Measurements from ENCODE around the gene HID1.

HID1 gene

DNA sequence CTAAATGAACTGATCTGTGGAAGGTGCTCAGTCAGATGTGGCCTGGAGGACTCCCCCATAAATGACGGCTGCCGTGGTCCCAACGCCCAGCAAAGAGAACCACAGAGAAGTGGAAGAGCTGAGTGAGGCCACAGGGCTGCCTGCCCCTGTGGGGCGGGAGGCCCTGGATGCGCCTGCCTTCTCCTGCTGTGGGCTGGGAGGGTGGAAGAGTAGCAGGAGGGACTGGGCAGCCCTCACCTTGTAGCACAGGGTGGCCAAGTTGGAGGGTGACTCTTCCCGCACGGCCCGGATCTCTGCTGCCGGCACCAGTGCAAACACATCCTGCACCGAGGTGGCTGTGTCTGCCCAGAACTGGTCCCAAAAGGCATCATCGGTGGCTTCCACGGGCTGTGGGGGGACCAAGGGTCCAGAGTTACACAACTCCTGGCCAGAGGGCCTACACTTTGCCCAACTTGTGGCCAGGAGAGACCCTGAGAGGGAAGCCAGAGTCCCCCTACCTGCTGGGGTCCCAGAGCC lies 8.3 kb downstream of the HID1 start:
- DNase-seq = no peak

GRCh38 chr17:74963656-74964055 lies 8.9 kb downstream of the HID1 start:
- peak; percentile 33 for DNase-seq

DNA sequence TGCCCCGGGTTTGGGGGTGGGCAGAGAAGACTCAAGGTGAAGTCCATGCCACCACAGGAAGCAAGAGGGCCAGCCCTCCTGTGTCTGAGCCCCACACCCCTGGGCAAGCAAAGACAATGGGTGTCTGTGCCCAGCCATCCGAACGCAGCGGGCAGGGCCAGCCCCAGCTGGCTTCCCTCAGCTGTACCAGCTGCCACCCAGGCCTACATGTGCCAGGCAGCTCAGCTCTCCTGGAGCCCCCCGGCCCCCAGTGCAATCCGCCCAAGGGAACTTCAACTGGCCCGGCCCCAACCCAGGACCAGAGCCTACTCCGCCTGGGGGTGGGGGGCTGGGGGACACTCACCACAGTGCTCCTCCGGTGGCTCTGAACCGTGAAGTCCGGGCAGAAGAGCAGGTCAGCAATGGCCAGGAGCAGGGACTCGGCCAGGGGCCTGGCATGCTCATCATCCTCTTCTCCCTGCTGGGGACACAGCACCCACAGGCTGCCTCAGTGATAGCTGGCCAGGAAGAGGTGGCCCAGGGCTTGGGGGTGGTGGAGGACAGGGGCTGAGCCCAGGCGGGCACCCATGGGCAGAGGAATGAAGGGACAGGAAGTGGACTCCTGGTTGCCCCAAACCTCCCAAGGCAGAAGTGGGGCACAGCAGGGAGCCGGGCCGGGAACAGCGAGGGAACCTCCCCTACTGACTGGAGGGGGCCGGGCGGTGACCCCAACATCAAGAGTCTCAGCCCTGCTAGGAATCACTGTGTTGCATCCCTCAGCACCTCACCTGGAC lies 9.8 kb downstream of the HID1 start:
- no peak for DNase-seq

GRCh38 chr17:74961657-74962350 lies 10.8 kb downstream of the HID1 start:
- peak; percentile 93 for DNase-seq

GRCh38 chr17:74960570-74961342 lies 11.8 kb downstream of the HID1 start:
- peak; percentile 81 for DNase-seq

DNA sequence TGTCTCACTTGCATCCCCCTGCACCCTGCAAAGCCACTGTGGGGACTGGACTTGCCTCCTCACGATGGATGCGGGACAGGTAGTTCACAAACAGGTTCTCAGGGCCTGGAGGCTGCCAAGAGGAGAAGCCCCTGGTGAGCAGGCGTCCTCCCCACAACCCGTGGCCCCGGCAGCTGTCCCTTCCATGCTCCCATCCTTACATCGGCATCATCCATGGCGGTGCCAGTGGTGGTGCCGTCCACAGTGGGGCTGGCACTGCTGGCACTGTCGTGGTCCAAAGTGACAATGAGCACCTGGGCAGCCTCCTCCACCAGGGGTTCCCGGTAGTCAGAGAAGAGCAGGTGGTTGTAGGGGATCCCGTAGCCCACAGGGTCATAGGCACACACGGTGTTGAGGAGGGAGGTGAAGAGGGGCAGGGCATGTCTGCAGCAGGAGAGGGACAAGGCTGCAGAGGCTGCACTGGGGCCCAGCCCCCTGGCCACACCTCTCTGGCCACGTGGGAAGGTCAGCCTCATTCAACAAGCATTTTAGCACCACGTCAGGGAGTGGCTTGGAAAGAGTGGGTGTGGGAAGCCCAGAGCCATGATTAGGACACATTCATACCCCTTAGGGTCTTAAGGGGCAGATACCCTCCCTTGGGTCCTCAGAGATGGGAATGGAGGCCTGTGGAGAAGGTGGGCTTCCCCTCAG lies 12.6 kb downstream of the HID1 start:
- DNase-seq = no peak

GRCh38 chr17:74957935-74958740 lies 14.4 kb downstream of the HID1 start:
- DNase-seq = peak; percentile 84

GRCh38 chr17:74956093-74956492 lies 16.5 kb downstream of the HID1 start:
- DNase-seq = no peak

DNA sequence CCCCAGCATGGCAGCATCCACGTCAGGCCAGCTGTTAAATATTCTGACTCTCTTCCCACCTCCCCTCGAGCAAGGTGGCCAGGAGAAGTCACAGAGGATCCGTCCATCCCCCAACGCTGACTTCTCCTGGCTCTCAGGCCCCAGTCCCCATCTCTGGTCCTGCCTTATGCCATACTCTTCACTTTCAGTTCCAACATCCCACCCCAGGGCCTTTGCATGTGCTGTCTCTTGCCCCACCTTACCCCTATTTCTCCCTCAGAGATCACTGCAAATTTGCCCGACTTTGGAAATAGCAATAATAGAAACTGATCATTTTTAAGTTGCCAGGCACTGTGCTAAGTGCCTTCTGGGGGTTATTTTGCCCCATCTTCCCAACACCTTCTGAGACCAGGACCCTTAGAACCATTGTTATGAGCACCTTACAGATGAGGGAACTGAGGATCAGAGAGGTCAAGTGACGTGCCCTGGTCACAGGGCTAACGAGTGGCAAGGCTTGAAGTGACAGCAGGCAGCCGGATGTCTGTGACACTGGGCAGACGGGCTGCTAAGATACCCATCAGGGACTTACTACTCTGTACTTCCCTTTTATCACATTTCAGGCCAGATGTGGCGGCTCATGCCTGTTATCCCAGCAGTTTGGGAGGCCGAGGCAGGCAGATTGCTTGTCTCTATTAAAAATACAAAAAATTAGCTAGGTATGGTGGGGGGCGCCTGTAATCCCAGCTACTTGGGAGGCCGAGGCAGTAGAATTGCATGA lies 17.7 kb downstream of the HID1 start:
- peak; percentile 77 for DNase-seq

GRCh38 chr17:74954115-74954514 lies 18.4 kb downstream of the HID1 start:
- no peak for DNase-seq

DNA sequence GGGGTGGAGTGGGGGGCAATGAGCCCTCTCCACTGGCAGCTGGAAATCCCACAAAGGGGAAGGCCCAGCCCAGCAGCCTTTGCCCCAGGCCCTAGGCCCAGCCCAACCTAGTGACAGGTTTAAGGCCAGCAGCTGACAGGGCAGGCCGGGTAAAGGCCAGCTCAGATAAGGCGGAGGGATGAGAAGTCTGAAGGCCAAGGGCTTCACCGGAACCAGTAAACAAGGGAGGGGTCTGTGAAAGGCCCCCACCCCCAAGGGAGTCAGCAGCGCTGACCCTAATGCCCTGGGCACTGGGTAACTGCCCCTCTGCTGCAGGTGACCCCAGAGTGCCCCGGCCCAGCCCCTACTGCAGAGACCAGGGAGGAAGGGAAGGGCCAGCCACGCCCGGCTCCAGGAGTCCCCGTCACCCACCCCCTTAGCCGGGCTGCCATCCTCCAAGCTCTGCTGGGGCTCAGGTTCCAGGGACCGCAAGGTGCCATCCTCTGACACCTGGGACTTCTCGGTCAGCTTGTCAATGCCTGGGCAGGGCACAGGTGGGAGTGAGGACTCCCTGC lies 19.3 kb downstream of the HID1 start:
- DNase-seq = no peak

GRCh38 chr17:74952431-74953133 lies 20.0 kb downstream of the HID1 start:
- DNase-seq = no peak

GRCh38 chr17:74951680-74952421 lies 20.7 kb downstream of the HID1 start:
- no peak for DNase-seq

DNA sequence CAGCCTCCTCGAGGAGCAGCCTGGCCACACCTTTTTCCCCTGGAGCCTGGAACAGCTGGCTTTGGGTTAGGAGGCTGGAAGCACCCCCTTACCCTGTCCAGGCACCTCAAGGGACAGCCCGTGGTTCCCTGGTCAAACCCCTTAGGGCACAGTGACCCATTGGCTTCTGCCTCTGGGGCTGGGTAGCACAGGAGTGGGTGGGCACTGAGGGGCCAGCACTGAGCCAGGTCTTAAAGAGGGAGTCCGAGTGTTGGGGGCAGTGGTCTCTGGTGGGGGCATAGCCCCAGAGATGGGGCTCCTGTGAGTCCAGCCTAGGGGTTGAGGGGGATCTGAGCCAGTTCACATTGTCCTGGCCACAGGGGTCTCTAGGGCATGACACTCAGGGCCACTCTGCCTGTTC lies 21.5 kb downstream of the HID1 start:
- DNase-seq = no peak

DNA sequence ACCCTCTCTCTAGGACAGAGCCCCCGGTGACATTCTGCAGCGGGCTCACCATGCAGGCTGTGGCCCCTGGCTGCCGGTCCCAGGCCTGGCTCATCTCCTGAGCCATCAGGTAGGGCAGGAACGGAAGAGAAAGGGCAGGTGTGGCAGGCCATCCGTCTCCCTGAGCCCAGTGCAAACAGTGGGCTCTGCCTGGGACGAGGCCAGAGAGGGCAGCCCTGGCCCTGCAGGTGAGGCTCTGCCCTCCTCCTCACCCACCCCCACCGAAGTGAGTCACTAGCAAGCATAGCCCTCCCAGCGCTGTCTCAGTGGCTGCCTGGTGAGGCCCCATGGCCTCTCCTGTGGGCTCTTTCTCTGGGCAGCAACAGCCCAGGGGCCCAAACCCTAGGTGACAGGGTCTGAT lies 22.4 kb downstream of the HID1 start:
- DNase-seq = no peak

GRCh38 chr17:74949455-74950115 lies 23.0 kb downstream of the HID1 start:
- DNase-seq = no peak

- DNase-seq = no peak
These were observed 25.4 kb downstream of the HID1 start for GRCh38 chr17:74947041-74947754.

DNA sequence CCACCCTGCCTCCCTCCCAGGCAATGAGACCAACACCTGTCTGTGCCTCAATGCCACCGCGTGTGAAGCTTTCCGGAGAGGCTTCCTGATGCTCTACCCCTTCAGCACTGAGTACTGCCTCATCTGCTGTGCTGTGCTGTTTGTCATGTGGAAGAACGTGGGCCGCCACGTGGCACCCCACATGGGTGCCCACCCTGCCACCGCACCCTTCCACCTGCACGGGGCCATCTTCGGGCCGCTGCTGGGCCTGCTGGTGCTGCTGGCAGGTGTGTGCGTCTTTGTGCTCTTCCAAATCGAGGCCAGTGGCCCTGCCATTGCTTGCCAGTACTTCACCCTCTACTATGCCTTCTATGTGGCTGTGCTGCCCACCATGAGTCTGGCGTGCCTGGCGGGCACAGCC lies 25.9 kb downstream of the HID1 start:
- DNase-seq = no peak

All from hematopoietic multipotent progenitor cell treated with erythropoietin and hydrocortisone succinate and interleukin-3 and kit ligand, for 4 days (in vitro differentiated cells).